G401 (cell line): ENCODE measurements around the gene DNA2. TPM values are rescaled to one million over a fixed set of nuclear protein-coding genes. Genes with fewer than 3 reads are reported as not detected.
"Not testable (repeated sequence)": the region's sequence is repeated elsewhere in the genome, so short reads cannot be mapped to it uniquely, and the experiment has no call there.

ENCODE experiments used
- DNase-seq: peaks from one replicate; pipeline ENCODE4 v3.0.0-alpha.2; 2015; ENCODE audit warnings: low spot score
- in situ Hi-C: cut with HindIII; loops from 2 replicates; pipeline ENCODE4 v1.10.0; 2016; ENCODE audit warnings: low sequenced_read_pairs, mixed read lengths
- total RNA-seq: library from RNA; depleted of rRNA; stranded (reverse); fragments of >200 nt; shearing (Covaris generic); gene quantifications from 2 replicates; pipeline ENCODE4 v1.2.3, GENCODE V29; 2014

The DNA2 gene
- total RNA-seq, 1 experiment from 2014 or later: 41.0 TPM

DNA sequence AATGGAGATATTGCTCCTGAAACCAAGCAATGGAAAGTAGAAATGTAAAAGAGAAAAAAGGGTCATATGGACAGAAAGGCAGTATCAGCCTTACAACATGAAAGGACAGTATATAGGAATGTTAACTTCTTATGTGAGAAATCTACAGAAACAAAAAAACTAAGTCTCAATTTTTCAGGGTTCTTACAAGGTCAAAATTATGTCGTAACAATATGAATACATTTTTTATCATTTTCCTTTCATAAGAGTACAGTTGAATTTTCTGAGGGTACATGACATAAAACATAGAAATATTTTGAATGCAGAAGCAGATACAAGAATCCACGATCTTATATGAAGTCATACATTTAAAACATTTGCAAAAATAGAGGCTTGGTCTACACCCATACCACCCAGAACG lies 10.7 kb downstream of the DNA2 start:
- DNase-seq: no peak
- in situ Hi-C loops: no loop called here

DNA sequence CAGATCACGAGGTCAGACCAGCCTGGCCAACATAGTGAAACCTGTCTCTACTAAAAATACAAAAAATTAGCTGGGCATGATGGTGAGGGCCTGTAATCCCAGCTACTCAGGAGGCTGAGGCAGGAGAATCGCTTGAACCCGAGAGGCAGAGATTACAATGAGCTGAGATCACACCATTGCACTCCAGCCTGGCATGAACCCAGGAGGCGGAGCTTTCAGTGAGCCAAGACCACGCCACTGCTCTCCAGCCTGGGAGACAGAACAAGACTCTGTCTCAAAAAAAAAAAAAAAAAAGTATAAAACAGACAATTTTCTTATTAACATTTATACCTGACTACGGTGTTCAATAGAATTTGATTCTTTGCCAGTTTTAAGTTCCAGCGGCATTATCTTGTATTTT lies 22.1 kb downstream of the DNA2 start:
- DNase-seq, in situ Hi-C loops: not testable (repeated sequence)

DNA sequence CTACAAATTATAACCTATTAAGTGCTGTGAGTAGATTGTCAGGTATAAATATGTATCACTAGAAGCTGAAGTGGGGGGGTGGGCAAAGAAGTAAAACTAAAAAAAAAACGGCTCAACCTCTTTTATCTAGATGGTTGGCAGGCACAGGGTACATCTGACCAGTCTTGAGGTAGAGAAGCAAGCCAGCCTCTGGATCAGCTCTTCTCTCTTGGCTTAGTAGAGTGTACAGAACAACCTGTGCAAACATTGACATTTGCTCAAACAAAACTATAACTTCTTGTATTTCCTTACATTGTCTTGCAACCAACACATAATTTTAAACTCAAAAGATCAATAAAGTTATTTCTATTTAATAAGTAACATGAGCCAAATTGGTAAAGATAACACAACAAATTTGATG lies 25.6 kb downstream of the DNA2 start:
- in situ Hi-C loops: no loop called here
- no peak for DNase-seq

DNA sequence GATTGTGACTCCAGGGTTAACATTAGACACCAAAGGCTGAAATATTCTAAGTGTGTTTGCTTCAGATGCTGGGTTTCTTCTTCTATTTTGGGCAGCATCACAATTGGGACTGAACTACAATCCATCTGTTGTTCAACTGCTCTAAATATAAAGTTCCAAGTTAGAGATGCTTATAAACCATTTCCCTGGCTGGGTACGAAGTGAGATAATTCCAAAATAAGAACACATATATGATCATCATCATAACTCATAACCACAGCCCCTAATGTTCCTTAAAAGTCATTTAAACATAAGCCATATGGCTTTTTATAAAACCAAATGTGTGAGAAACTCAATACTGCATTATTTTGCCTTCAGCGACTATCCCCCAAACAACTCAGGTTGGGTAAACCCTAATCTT lies 28.8 kb downstream of the DNA2 start:
- no peak for DNase-seq
- in situ Hi-C loops: no loop called here

DNA sequence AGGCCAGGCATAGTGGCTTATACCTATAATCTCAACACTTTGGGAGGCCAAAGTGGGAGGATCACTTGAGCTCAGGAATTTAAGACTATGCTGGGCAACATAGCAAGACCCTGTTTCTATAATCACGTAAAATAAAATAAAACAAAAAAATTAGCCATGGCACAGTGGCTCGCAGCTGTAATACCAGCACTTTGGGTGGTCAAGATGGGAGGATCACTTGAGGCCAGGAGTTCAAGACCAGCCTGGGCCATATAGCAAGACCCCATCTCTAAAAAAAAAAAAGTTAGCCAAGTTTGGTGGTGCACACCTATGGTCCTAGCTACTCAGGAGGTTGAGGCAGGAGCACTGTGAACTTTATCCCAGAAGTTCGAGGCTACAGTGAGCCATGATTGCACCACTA lies 30.9 kb downstream of the DNA2 start:
- in situ Hi-C loops: no loop called here
- DNase-seq: no peak

DNA sequence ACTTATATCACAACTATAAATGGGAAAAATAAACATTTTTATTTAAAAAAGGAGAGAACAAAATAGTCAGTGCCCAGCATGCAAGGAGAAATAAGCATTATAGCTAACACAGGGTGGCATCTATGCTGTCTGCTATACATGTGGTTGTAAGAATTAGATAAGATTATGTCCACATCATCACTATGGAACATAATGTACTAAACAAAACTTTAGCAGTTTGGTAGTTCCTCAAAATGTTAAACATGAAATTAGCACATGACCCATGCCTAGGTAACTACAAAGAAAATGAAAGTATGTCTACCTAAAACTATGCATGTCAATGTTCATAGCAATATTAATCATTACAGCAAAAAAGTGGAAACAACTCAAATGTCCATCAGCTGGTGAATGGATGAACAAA lies 36.0 kb downstream of the DNA2 start:
- in situ Hi-C loops: no loop called here
- DNase-seq: no peak

DNA sequence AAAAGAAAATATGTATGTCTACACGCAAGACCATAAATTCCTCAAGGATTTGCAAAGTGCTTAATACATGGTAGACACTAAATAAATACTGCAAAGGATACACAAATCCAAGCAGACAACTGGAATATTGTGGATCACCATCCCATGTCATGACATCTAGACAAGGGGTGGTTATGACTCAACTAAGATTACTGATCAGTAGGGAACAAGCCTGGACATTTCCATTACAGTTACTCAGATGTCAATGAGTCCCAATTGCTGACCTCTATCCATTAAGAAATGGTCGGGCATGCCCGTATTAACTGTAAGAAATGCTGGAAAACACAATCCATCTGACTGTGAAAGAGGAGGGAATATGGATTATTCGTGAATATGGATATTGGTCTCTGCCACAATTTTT lies 37.1 kb downstream of the DNA2 start:
- DNase-seq: no peak
- in situ Hi-C loops: no loop called here

DNA sequence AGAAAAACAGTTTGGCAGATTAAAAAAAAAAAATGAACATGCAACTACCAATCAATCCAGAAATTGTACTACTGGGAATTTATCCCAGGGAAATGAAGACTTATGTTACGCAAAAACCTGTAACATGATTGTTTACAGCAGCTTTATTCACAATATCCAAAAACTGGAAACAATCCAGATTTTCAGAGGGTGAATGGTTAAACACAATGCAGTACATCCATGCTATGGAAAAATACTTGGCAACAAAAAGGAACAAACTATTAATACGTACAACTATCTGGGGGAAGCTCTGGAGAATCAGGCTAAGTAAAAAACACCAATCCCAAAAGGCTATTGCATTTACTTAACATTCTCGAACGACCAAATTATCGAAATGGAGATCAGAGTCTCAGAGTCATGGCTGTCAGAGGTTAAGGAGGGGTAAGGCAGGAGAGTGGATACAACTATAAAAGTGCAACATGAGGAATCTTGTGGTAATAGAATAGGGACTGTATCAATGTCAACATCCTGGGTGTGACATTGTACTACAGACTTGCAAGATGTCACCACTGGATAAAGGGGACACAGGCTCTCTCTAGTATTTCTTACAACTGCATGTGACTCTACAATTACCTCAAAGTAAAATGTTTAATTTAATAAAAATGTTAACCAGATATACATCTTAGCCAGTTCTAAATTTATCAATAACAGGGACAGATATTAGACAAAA lies 43.2 kb downstream of the DNA2 start:
- no peak for DNase-seq

DNA sequence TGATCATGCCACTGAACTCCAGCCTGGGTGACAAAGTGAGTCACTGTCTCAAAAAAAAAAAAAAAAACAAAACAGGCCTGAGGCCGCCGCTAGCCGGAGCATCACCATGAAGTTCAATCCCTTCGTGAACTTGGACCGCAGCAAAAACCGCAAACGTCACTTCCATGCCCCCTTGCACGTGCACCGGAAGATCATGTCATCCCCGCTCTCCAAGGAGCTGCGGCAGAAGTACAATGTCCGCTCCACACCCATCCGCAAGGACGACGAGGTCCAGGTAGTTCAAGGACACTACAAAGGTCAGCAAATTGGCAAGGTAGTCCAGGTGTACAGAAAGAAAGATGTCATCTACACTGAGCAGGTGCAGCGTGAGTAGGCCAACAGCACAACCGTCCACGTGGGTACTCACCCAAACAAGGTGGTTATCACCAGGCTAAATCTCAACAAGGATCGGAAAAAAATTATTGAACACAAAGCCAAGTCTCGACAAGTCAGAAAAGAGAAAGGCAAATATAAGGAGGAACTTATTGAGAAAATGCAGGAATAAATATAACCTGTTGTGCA lies 47.2 kb downstream of the DNA2 start:
- in situ Hi-C loops: no loop called here
- DNase-seq: no peak

More for the DNA sequence above, 43.2 kb downstream of the DNA2 start:
- in situ Hi-C loops: no loop called here

DNA sequence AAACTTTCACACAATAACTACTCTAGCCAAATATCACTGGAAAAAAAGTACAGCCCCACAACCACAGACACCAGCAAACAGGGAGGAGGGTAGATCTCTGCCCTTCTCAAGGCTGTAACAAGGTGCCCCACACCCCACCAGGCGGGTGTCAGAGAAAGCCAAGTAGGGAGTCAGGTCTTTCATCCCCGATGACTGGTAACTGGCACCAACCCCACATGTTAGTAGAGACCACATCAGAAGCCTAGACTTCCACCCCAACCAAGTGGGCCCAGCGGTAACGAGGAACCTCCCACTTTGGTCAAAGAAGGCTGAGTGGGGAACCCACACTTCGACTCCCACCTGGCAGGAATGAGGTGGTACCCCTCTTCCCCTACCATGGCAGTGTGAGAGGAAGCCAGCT lies 48.3 kb downstream of the DNA2 start:
- in situ Hi-C loops: no loop called here
- DNase-seq: no peak

DNA sequence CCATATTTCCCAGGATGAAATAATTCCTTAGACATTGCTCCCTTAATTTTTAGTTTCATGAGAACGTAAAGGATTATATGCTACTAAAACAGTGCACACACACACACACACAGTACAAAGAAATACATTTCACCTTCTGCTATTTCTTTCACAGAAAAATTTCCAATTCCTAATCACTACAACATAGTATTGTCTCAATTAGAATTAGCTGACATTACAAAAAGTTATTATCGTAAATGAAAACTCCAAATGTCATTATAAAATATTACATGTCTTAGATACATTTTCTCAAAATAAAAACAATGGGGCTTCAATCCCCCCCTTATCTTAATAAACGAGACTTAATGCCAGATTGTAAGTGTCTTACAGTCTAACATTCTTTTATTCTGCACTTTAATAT lies 52.4 kb downstream of the DNA2 start:
- in situ Hi-C loops: no loop called here
- no peak for DNase-seq

DNA sequence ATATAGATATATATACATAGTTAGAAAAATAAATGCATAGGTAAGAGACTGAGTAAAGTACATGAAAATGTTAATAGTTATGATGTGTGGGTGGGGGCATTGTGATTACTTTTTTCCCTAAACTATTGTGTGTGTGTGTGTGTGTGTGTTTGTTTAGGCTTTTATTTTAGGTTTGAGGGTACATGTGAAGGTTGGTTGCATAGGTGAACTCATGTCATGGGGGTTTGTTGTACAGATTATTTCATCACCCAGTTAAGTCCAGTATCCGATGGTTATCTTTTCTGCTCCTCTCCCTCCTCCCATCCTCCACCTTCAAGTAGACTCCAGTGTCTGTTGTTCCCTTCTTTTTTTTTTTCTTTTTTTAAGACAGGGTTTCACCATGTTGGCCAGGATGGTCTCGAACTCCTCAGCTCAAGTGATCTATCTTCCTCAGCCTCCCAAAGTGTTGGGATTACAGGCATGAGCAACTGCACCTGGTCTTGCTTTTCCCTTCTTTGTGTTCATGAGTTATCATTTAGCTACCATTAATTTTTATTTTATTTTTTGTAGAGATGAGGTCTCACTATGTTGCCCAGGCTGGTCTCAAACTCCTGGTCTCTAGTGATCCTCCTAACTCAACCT lies 62.8 kb downstream of the DNA2 start:
- in situ Hi-C loops: no loop called here

DNA sequence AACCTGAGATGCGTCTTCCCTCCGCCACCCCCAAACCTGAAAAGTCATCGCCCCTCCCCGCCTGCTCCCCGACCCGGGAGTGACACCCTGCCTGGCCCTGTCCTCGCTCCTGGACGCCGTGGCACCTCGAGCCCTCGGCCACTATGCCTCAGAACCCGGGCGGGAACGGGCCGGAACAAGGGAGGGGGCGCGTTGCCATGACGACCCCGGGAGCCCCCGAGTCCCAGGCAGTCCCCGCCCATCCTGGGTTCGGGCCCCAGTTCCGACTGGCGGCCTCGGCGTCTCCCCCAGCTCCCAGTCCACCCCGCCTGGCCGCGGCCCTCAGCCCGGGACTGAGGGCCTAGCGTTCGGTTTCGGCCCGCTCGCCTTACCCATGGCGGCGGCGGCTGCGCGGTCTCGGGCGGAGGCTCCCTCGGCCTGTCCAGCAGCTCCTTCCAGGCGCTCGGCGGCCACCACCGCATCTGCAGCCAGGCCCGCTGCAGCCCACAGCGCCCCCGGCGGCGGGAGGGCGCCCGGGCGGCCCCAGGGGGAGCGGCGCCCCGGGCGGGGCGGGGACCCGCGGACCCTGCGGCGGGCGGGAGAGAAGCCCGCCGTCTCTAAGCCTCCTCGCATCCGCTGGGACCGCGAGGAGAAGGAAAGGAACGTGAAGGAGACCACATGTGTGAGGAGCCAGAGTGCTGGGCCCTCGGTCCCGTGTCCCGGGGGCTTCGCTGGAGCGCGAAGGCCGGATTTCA lies 64.8 kb downstream of the DNA2 start, which contains the start of gene RUFY2:
Gene RUFY2 (minus strand): TSS at position 463 of the 734 bp plus-strand sequence. CDS start 88 bp downstream, at position 375.
- in situ Hi-C loops: no loop called here
- peak; percentile 79 for DNase-seq

More for the DNA sequence above, 62.8 kb downstream of the DNA2 start:
- no peak for DNase-seq

DNA sequence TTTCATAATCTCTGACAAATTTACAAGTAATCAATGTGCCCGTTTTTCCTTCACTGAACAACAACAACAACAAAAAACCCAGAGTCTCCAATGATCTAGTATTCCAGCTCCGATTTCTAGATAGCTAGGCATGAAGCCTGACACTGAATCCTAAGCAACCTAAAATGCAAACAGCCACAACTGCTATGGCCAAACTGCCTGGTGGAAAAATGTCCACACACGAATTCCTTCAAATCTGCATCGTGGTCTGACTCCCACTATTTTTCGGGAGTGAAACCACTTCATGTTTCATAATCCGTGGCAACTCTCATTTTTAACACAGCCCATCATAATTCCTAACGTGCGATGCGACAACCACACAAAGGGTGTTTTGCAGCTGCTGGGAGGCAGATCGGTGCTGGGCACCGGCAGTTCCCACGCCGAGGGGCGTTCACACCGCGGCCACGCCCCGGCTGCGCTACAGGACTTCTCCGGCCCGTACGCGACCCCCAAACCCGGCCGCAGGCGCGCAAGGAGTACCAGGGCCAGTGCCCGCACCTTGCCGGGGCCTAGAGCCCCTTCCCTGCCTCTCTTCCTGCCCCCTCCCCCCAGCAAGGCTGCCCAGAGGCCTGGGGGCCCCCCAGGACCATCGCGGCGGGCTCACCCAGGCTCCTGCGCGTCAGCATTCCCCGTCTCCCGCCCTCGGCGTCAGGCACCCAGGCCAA lies 65.5 kb downstream of the DNA2 start:
- in situ Hi-C loops: no loop called here
- DNase-seq: peak; percentile 60

DNA sequence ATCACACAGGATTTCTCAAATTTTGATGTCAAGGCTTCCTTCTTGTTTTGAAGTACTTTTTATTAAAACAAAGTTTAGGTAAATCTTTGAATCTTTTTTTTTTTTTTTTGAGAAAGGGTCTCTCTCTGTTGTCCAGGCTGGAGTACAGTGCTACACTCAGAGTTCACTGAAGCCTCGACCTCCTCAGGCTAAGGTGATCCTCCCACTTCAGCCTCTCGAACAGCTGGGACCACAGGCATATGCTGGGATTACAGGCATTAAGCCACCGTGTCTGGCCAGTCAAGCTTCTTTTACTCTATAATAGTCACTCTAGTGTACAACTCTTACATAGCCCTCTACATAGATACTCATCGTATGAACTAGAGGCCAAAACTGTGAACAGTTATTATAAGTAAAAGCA lies 68.1 kb downstream of the DNA2 start:
- in situ Hi-C loops: no loop called here
- DNase-seq: no peak

DNA sequence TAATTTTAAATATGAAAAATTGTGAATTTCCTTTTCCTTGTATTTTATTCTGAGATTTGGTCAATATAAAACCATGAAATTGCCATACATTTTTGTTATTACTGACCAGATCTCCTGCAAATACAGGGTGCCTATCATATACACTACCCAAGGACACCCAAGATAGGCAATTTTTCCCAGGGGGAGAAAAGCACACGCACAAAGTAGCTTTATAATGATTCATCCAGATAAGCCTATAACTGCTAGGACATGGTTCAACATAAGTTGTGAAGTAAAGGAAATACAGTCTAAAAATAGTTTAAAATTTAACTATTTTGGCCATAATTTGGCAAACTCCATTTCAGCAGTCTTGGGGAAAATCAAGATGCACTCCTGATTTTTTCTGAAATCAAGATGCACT lies 69.5 kb downstream of the DNA2 start:
- DNase-seq: no peak

DNA sequence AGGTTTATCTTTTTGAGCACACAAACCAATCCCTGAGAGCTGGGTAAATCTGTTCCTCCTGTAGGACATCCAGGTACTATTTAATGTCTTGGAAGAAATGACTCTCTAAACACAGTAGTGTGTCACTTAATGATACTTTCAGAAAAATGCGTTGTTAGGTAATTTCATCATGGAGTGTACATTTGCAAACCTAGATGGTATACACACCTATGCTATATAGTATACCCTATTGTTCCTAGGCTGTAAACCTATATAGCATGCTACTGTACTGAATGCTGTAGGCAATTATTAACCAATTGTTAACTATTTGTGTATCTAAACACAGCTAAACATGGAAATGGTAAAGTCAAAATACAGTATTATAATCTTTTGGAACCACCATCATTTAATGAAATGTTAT lies 74.8 kb downstream of the DNA2 start:
- DNase-seq: no peak
- in situ Hi-C loops: no loop called here

More for the DNA sequence above, 69.5 kb downstream of the DNA2 start:
- in situ Hi-C loops: no loop called here

DNA sequence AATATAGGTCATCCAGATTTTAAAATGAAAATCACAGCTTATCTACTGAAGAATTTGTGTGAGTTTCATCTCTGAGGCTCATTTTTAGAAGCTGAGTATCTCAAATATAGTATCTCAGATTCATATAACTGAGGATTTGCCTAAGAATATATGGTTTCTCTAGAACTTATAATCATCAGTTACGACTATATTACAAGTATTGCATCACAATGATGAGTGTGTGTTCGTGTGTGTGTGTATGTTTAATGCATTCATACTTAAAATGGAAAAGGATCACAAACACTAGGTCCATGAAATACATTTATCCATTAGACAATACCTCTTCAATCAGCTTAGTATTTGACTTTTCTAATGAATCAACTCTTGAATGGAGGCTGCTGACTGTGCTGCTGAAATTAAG lies 86.0 kb downstream of the DNA2 start:
- in situ Hi-C loops: no loop called here
- DNase-seq: no peak

DNA sequence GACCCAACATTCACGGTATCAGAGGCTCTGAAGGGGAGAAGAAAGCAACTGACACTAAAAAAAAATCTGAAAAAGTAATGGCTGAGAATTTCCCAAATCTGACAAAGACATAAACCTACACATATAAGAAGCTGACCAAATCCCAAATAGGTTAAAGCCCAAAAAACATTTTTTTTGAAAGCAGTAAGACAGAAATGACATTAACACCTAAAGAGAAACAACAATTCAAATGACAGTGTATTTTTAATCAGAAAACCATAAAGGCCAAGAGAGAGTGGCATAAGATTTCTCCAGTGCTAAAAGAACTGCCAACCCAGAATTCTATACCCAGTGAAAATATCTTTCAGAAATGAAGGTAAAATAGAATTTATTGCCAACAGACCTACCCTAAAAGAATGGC lies 100.2 kb downstream of the DNA2 start:
- no peak for DNase-seq
- in situ Hi-C loops: no loop called here
